ENCODE data around the gene SIPA1L3. TPM values are rescaled to one million over a fixed set of nuclear protein-coding genes. Genes with fewer than 3 reads are reported as not detected.

The SIPA1L3 gene
- total and polyA plus RNA-seq, 9 of the 15 experiments (the other 6 are each of a cell fraction or from before 2014, with no cell fraction given), result 0.01 to 6.1 (median 2.5) TPM

DNA sequence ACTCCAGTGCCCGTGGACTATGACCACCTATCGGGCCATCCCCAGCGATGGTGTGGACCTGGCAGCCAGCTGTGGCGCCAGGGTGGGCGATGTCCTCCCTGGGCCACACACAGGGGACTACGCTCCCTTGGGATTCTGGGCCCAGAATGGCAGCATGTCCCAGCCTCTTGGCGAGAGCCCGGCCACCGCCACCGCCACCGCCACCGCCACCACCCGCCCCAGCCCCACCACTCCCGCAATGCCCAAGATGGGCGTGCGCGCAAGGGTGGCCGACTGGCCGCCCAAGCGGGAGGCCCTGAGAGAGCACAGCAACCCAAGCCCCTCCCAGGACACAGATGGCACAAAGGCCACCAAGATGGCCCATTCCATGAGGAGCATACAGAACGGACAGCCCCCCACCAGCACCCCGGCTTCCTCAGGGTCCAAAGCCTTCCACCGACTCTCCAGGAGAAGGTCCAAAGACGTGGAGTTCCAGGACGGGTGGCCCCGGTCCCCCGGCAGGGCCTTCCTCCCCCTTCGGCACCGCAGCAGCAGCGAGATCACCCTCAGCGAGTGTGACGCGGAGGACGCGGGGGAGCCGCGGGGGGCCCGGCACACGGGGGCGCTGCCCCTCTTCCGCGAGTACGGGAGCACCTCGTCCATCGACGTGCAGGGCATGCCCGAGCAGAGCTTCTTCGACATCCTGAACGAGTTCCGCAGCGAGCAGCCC lies 174.7 kb downstream of the SIPA1L3 start (continued):
- TF ChIP-seq, protein P1, sequence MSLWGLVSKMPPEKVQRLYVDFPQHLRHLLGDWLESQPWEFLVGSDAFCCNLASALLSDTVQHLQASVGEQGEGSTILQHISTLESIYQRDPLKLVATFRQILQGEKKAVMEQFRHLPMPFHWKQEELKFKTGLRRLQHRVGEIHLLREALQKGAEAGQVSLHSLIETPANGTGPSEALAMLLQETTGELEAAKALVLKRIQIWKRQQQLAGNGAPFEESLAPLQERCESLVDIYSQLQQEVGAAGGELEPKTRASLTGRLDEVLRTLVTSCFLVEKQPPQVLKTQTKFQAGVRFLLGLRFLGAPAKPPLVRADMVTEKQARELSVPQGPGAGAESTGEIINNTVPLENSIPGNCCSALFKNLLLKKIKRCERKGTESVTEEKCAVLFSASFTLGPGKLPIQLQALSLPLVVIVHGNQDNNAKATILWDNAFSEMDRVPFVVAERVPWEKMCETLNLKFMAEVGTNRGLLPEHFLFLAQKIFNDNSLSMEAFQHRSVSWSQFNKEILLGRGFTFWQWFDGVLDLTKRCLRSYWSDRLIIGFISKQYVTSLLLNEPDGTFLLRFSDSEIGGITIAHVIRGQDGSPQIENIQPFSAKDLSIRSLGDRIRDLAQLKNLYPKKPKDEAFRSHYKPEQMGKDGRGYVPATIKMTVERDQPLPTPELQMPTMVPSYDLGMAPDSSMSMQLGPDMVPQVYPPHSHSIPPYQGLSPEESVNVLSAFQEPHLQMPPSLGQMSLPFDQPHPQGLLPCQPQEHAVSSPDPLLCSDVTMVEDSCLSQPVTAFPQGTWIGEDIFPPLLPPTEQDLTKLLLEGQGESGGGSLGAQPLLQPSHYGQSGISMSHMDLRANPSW (CRISPR knock-in tag; IDR thresholded peaks at IDR 0.05), result no peak
- TF ChIP-seq ZNF408 (CRISPR knock-in tag; IDR thresholded peaks at IDR 0.05; ENCODE audit: low read depth) (no peak), ZNF699 (CRISPR knock-in tag; IDR thresholded peaks at IDR 0.05; ENCODE audit: insufficient replicate concordance) (no peak), ETV5 (CRISPR knock-in tag; IDR thresholded peaks at IDR 0.05; ENCODE audit: low read depth) (no peak), ZNF23 (CRISPR knock-in tag; IDR thresholded peaks at IDR 0.05) (no peak), FIP1L1 (IDR thresholded peaks at IDR 0.05; ENCODE audit: low read depth, low read length, poor library complexity, severe bottlenecking) (no peak)
- TF ChIP-seq, protein P2, sequence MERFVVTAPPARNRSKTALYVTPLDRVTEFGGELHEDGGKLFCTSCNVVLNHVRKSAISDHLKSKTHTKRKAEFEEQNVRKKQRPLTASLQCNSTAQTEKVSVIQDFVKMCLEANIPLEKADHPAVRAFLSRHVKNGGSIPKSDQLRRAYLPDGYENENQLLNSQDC (CRISPR knock-in tag; IDR thresholded peaks at IDR 0.05), result no peak

Data from K562 (cell line).